Lower lobe of right lung (tissue), 2 donors: ENCODE data around the gene ZNF219. TPM values are rescaled to one million over a fixed set of nuclear protein-coding genes. Genes with fewer than 3 reads are reported as not detected.
A peak's percentile ranks its signal among the peaks of the same experiment; 100 is the strongest.

ENCODE experiments used
- ATAC-seq, 2 donors: fragments of 200-7000 bp; cut with Tn5 transposase; one replicate each; pipeline ENCODE4 v1.9.1; 2020 to 2022; ENCODE audit warnings: mild to moderate bottlenecking in 2 of 2, moderate library complexity in 2 of 2
- DNase-seq: peaks from one replicate; pipeline ENCODE4 v3.0.0-alpha.2; 2020
- H3K27ac ChIP-seq: fragments of 200-600 bp; one replicate; pipeline ENCODE4 v1.8.0; 2022
- H3K27me3 ChIP-seq: fragments of 200-600 bp; one replicate; pipeline ENCODE4 v1.8.0; 2022; ENCODE audit warnings: low read depth
- H3K36me3 ChIP-seq: fragments of 200-600 bp; one replicate; pipeline ENCODE4 v1.8.0; 2022; ENCODE audit warnings: mild to moderate bottlenecking
- H3K4me1 ChIP-seq: fragments of 200-600 bp; one replicate; pipeline ENCODE4 v1.8.0; 2022
- H3K4me3 ChIP-seq: fragments of 200-600 bp; one replicate; pipeline ENCODE4 v1.8.0; 2022; ENCODE audit warnings: mild to moderate bottlenecking
- H3K9me3 ChIP-seq: fragments of 200-600 bp; one replicate; pipeline ENCODE4 v1.8.0; 2022
- intact Hi-C: fragments of 100-400 bp; cut with DNase I; formaldehyde crosslinking; loops from one replicate; pipeline ENCODE4 v1.11.0; 2022
- total RNA-seq: library from RNA; stranded (reverse); fragmentation: NEBNext Ultra II Directional; extraction: Animal tissue kit (Norgen Biotek cat#: 25700); gene quantifications from one replicate; pipeline ENCODE4 v1.2.1, GENCODE V29; 2021
- TF ChIP-seq, protein P1 (sequence below): fragments of 200-600 bp; IDR thresholded peaks from one replicate; pipeline ENCODE4 v1.8.0; 2022; ENCODE audit warnings: antibody characterized with exemption, mild to moderate bottlenecking
- donor health status: DM: no; HTN: yes; CAD: no; lungs with severe emphysema.

Gene ZNF219
- total RNA-seq, 1 donor from 2014 or later: 46.1 TPM

DNA sequence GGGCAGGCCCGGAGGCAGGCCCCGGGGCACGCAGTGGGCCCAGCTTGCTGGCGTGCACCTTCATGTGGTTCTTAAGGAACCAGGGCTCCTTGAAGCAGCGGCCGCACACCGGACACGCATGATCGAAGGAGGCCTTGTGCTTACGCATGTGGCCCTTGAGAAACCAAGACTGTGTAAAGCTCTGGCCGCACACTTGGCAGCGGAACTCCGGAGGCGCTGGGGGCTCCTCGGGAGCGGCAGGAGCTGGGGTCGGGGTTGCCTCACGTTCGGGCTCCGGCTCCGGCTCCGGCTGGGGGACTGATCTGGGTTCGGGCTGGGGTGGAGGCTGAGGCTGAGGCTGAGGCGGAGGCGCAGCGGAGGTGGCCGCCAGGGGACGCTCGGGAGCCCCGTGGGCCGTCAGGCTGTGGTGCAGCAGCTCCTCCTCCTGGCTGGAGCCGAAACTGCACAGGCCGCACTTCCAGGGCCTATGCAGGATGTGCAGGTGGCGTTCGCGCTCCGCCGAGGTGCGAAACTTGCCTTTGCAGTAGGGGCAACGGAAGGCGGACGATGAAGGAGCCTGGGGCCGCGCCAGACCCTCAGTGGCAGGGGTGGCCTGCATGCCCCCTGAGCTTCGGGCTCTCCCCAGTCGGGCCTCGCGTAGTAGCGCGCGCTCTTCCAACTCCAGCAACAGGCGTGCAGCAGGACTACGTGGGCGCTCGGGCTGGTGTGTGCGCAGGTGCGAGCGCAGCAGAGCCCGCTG, 6.0 kb downstream of the ZNF219 start:
- no peak overlapping the region for H3K27ac ChIP-seq
- ATAC-seq: peak; percentile 92 to 96
- intact Hi-C loops: no loop called here
- H3K4me3 ChIP-seq: no peak overlapping the region
- H3K36me3 ChIP-seq: peaks cover 62% of the 10 kb centered on the region
- no peaks in the 10 kb centered on the region for H3K27me3 ChIP-seq
- peak; percentile 92 for DNase-seq
- TF ChIP-seq, protein P1, sequence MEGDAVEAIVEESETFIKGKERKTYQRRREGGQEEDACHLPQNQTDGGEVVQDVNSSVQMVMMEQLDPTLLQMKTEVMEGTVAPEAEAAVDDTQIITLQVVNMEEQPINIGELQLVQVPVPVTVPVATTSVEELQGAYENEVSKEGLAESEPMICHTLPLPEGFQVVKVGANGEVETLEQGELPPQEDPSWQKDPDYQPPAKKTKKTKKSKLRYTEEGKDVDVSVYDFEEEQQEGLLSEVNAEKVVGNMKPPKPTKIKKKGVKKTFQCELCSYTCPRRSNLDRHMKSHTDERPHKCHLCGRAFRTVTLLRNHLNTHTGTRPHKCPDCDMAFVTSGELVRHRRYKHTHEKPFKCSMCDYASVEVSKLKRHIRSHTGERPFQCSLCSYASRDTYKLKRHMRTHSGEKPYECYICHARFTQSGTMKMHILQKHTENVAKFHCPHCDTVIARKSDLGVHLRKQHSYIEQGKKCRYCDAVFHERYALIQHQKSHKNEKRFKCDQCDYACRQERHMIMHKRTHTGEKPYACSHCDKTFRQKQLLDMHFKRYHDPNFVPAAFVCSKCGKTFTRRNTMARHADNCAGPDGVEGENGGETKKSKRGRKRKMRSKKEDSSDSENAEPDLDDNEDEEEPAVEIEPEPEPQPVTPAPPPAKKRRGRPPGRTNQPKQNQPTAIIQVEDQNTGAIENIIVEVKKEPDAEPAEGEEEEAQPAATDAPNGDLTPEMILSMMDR: peak; percentile 100
- H3K4me1 ChIP-seq: peaks cover 17% of the 10 kb centered on the region
- no peaks in the 10 kb centered on the region for H3K9me3 ChIP-seq

DNA sequence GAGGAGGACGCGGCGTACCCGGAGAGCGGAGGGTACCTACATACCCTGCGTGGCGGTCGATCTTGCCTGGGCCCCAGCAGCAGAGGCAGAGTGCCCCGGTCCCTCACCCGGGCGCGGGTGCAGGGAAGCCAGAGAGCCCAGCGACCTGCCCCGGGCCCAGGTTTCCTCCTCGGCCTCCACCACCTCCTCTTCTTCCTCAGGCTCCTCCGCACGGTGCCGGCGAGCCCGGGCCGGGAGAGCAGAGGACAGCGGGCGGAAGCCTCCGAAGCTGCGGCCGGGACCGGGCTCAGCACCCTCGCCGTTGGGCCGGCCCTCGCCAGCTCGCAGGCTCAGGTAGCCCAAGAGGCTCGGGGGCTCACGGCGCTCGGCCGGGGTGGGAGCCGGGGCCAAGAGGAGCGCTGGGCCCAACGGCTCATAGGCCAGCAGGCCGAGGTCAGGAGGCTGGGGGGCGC, 6.6 kb downstream of the ZNF219 start:
- no peak for DNase-seq
- ATAC-seq: peak; percentile 1 to 2
- no peaks in the 10 kb centered on the region for H3K9me3 ChIP-seq
- no peaks in the 10 kb centered on the region for H3K27me3 ChIP-seq
- intact Hi-C loops: no loop called here
- peaks cover 17% of the 10 kb centered on the region for H3K4me1 ChIP-seq
- peaks cover 68% of the 10 kb centered on the region for H3K36me3 ChIP-seq
- H3K27ac ChIP-seq: no peak overlapping the region
- no peak overlapping the region for H3K4me3 ChIP-seq
- TF ChIP-seq, protein P1: no peak

GRCh38 chr14:21090940-21091663, 7.4 kb downstream of the ZNF219 start:
- TF ChIP-seq, protein P1: no peak
- H3K27me3 ChIP-seq: no peaks in the 10 kb centered on the region
- no peak overlapping the region for H3K4me3 ChIP-seq
- H3K4me1 ChIP-seq: peaks cover 17% of the 10 kb centered on the region
- ATAC-seq (no peak), DNase-seq (no peak)
- H3K27ac ChIP-seq: no peak overlapping the region
- H3K36me3 ChIP-seq: peaks cover 70% of the 10 kb centered on the region
- intact Hi-C loops: no loop called here
- H3K9me3 ChIP-seq: no peaks in the 10 kb centered on the region

DNA sequence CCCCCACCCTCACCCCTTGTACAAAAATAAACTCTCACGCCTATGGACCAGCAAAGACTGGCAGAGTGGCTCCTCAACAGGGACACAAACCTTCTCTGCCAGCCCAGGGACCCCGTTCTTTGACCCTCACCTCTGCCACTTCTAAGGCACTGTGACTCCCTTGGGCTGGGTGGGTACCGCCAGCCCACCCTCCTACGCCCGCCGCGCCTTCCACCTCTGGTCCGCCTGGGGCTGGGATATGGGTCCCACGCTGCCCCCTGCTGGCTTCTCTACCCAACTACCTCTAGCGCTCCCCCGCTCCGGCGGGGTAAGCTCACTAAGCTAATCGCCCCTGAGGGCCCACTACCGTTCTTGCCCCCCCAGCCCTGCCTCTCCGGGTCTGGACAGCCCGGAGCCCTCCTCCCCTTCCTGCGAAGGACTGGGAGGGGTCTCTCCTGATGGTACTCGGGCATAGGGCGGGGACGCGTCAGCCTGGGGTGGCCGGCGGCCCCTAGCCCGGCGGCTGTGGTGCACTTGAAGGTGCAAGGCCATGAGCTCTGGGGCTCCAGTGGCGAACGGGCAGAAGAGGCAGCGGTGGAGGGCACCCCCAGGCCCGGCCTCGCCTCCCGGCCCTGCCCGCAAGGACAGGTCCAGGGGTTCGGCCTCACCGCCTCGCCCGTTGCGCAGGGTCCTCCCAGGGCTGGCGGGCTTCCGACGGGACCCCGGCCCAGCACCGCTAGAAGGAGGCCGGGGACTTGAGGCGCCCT, 8.1 kb downstream of the ZNF219 start:
- peaks cover 20% of the 10 kb centered on the region for H3K4me1 ChIP-seq
- peak in 1 of 2 donors; percentile 4 for ATAC-seq
- H3K27ac ChIP-seq: no peak overlapping the region
- TF ChIP-seq, protein P1: peak; percentile 52
- no peaks in the 10 kb centered on the region for H3K9me3 ChIP-seq
- peak; percentile 64 for DNase-seq
- no peak overlapping the region for H3K4me3 ChIP-seq
- intact Hi-C loops: no loop called here
- H3K36me3 ChIP-seq: peaks cover 74% of the 10 kb centered on the region
- no peaks in the 10 kb centered on the region for H3K27me3 ChIP-seq

DNA sequence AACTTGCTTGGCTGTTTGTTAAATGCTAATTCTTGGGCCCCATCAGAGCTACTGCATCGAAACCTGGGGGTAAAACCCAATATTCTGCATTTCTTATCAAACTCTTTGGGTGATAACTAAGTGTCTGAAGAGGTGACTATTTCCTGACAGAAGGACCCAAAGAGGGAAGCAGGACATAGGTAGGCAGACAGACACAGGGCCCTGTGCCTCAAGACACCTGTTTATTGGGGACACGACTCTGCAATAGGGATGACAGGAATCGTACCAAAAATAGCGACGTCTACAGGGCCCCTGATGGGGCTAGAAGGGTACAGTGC, 8.6 kb downstream of the ZNF219 start:
- TF ChIP-seq, protein P1: no peak
- no peak overlapping the region for H3K4me3 ChIP-seq
- intact Hi-C loops: no loop called here
- H3K4me1 ChIP-seq: peaks cover 20% of the 10 kb centered on the region
- no peak overlapping the region for H3K27ac ChIP-seq
- ATAC-seq (no peak), DNase-seq (no peak)
- H3K36me3 ChIP-seq: peaks cover 78% of the 10 kb centered on the region
- H3K9me3 ChIP-seq: no peaks in the 10 kb centered on the region
- H3K27me3 ChIP-seq: no peaks in the 10 kb centered on the region
